GM12801 (cell line): Measurements from ENCODE around the gene ENTR1.

Source experiments
- CTCF ChIP-seq: IDR thresholded peaks from one replicate; pipeline ENCODE4 v1.5.1; 2011; ENCODE audit warnings: control low read depth; ENCODE audit not compliant: insufficient read length; ENCODE audit errors: extremely low read depth

The ENTR1 gene

GRCh38 chr9:136412962-136413361, 2.5 kb upstream of the ENTR1 start:
- TF ChIP-seq CTCF: no peak

- no peak for TF ChIP-seq CTCF
Observed at GRCh38 chr9:136411378-136411777, 964 bp upstream of the ENTR1 start.

DNA sequence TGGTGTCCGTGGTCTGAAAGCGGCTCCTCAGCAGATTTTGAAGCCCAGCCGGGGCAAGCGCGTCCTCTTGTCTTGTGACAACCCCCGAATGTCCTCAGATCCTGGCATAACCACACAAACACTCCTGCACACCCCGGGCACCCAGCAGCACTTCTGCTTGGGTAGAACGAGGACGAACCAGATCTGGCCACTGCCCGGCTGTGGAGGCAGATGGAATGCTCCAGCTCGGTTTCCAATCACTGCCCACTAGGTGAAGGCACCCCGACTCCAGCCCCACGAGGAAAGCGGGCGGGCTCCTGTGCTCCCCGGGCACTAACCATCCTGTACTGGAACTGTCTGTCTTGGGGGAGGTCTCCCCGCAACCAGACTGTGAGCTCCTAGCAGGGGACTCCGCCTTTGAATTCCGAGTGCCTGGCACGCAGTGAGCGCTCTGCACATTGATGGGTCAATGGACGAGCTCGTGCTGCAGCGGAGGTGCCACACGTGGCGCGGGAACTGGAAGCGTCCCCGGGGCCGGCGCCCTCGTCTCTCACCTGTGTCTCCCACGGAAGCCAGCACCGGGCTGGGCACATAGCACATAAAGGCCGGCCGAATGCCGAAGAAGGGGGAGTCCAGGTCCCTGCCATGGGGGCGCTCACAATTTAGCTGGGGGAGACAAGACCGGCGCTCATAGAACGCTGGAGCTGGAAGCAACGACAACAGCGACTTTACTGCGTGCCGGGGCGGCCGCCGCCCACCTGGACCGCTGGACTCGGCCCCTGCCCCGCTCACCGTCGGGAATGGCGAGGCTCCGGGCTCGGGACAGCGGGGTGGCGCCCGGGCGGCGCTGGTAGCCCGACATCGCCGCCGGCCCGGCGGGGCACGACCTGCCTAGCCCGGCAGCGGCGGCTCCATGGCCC, 608 bp downstream of the ENTR1 start:
- TF ChIP-seq CTCF: no peak

DNA sequence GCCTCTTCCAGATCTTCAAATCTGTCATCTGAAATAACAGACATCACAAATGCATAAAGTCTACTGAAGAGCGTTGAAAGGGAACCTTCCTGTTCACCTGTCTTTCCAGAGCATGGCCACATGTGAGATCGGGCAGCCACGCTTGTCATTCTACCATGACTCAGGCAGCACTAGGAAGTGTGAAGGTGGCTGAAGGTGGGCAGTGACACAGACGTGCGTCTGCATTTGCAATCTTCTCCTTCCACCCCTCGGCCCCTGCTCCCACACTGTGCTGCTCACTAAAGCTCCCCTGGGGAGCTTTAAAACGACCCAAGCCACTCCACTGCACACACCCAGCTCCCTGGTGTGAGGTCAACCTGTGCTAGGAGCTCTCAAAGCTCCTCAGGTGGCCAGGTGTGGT, 2.5 kb downstream of the ENTR1 start:
- TF ChIP-seq CTCF: no peak

DNA sequence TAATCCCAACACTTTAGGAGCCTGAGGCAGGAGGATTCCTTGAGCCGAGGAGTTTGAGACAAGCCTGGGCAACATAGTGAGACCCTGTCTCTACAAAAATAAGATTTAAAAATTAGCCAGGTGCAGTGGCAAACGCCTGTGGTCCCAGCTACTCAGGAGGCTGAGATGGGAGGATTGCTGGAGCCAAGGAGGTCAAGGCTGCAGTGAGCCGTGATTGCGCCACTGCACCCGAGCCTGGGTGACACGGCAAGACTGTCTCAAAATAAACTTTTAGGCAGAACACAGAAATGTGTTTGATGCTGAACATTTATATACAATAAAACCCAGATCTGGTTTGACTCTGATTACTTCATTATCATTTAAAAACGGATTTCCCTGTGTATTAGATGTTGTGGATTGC, 4.9 kb downstream of the ENTR1 start:
- TF ChIP-seq CTCF: no peak

GRCh38 chr9:136404801-136405136, 5.6 kb downstream of the ENTR1 start:
- no peak for TF ChIP-seq CTCF

GRCh38 chr9:136403915-136404800, 6.3 kb downstream of the ENTR1 start:
- no peak for TF ChIP-seq CTCF
